Measurements from ENCODE around the gene NFU1.

- TF ChIP-seq EZH2 (IDR thresholded peaks at IDR 0.05; ENCODE audit: low read depth), result no peak
- TF ChIP-seq, protein P1, sequence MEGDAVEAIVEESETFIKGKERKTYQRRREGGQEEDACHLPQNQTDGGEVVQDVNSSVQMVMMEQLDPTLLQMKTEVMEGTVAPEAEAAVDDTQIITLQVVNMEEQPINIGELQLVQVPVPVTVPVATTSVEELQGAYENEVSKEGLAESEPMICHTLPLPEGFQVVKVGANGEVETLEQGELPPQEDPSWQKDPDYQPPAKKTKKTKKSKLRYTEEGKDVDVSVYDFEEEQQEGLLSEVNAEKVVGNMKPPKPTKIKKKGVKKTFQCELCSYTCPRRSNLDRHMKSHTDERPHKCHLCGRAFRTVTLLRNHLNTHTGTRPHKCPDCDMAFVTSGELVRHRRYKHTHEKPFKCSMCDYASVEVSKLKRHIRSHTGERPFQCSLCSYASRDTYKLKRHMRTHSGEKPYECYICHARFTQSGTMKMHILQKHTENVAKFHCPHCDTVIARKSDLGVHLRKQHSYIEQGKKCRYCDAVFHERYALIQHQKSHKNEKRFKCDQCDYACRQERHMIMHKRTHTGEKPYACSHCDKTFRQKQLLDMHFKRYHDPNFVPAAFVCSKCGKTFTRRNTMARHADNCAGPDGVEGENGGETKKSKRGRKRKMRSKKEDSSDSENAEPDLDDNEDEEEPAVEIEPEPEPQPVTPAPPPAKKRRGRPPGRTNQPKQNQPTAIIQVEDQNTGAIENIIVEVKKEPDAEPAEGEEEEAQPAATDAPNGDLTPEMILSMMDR (conservative IDR thresholded peaks at IDR 0.05), result no peak
These were observed 518 bp upstream of the NFU1 start for GRCh38 chr2:69437751-69438154.

Measured in PC-9 (cell line).